GM12872 (cell line): Measurements from ENCODE around the gene FICD.

Experiments
- TF ChIP-seq, protein P1 (sequence below): IDR thresholded peaks from 3 replicates; pipeline ENCODE4 v1.5.1; 2011; ENCODE audit warnings: low read depth, mild to moderate bottlenecking, low read length, moderate library complexity; ENCODE audit not compliant: insufficient read depth

The FICD gene

DNA sequence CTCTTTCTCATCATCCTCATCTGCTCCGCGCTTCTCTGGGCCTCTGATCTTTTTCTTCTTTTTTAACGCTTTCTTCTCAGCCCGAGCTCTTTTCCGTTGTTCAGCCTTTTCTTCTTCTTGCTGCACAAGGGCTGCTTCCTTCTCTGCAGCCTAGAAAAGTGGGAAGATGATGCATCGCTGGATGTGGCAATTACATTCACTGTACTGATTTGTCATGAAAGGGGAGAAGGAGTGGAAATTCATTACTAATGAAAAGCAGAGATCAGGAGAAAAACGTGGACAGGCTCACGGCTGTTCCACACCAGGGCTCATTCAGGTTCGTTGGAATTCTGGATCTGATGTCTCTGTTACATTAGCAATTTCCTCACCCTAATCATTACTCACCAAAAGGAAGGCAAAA, 15.1 kb downstream of the FICD start:
- TF ChIP-seq, protein P1, sequence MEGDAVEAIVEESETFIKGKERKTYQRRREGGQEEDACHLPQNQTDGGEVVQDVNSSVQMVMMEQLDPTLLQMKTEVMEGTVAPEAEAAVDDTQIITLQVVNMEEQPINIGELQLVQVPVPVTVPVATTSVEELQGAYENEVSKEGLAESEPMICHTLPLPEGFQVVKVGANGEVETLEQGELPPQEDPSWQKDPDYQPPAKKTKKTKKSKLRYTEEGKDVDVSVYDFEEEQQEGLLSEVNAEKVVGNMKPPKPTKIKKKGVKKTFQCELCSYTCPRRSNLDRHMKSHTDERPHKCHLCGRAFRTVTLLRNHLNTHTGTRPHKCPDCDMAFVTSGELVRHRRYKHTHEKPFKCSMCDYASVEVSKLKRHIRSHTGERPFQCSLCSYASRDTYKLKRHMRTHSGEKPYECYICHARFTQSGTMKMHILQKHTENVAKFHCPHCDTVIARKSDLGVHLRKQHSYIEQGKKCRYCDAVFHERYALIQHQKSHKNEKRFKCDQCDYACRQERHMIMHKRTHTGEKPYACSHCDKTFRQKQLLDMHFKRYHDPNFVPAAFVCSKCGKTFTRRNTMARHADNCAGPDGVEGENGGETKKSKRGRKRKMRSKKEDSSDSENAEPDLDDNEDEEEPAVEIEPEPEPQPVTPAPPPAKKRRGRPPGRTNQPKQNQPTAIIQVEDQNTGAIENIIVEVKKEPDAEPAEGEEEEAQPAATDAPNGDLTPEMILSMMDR: no peak

DNA sequence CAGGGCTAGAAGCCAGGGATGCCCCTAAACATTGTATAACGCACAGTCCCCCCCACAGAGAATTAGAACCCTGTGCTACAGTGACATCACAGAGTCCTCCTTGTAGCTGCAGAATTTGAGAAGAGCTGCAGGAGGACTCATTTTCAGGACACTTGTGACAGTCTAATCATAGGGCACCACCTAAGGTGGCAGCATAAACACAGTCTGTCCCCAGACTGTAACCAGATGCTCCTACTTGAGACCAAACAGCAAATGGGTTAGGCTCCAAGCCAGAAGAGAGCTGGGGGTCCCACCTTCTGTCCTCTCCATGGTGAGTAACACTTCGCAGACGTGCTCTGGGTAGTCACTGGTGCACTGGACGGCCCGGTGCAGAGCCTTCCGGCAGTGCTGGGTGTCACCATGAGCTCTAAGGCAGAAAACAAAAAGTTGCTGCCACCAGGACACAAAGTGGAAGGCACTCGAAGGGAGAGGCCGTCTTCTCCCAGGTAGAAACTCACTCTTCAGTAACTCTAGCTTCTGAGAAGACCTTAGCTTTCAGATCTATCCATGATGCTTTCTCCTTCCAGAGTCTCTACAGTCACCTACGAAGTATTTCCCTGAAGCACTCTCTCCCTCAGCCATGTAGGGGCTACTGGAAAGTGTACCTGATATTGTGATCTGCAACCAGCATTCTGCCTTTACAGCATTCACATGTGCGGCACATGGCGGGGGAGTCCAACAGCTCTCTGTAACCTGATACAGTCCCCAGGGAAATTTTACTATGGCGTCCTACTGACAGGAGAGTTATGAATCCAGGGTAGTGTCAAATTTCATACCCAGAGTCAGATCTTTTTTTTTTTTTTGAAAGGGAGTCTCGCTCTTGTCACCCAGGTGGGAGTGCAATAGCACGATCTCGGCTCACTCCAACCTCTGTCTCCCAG, 17.1 kb downstream of the FICD start:
- TF ChIP-seq, protein P1: no peak

DNA sequence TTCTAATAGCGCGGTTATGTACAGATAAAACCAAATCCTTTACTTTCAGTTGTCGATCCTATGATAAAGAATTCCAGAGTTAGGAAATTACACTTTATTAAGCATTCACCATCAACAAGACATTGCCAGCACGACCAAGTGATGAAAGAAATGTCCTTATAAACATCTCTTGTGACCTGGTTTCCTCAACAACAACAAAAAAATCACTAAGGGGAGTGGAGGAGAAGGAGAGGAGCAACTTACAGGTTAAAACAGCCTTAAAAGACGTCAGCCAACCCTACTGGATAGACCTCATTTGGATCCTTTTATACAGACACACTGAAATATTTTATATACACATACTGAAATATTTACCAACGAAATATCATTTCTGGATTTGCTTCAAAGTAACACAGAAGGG, 23.1 kb downstream of the FICD start:
- TF ChIP-seq, protein P1: no peak

DNA sequence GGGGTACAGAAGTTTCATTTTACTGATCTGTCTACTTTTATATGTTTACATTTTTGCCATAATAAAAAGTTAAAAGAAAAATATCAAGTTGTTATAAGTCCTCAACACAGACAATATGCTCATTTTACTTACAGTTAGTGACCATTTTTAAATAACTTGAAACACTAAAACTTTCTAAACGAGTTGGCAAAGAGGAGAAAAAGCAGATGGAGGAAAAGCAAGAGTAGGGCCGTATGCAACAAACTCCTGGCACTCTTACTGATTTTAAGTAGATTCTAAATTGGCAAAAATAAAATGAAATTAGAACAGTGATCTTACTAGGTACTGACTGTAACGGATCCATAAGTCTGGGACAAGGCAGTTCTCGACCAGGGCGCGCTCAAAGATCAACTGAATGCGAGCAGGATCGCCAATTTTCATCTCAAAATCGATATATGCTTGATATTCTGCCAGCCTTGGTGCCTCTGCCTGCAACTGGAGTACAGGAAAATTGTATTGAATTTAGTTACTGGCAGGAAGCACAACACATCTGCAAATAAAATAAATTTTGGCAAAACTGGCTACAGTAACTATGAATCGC, 23.6 kb downstream of the FICD start:
- TF ChIP-seq, protein P1: no peak

DNA sequence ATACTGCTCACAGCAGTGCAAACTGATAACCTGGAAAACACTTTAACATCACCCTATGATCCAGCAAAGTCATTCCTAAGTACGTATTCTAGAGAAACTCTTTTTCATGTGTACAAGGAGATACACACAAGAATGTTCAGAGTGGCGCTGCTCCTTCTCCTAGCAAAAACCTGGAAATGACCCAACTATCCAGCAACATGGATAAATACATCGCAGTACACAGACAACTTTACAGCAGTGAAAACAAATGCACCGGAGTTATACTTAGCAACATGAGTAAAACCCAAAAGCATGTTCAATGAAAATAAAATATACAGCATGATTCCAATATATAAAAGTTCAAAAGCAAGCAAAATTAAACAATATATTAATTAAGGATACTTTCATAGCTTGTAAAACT, 27.2 kb downstream of the FICD start:
- TF ChIP-seq, protein P1: no peak

DNA sequence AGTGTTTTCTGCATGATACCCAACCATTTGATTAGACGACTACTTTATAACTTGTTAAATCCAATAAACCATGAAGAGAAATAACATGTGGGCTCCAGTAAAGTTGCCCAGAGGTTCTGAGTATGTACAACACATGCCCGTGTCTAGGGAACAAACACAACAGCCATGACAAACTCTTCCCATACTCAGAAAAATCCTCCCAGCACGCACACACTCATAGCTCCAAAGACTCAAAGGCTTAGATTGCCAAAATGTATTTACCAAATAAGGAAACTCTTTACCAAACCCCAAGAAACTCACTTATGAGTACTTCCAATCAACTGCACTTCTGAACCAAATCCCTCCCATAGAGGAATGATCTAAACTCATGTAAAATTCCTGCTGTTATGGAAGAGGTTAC, 28.6 kb downstream of the FICD start:
- TF ChIP-seq, protein P1: no peak

DNA sequence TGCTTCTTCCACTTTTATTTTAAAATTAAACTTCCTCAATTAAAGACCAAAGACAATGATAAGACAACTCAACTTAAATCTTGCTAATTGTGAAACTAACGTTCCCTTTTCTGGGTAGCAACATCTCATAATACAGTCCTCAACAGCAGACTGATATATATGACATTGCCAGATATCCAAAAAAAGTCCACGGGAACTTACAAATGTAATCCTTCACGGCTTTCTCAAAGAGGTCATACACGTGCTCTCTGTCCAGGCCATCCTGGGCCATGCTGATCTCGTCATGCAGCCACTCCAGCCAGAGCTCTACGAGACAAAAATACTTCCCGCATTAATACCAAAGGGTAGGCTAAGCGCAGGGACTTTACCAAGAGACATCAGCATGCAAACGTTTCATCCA, 32.6 kb downstream of the FICD start:
- TF ChIP-seq, protein P1: no peak
